Right cardiac atrium (tissue), 5 donors: Measurements from ENCODE around the gene CCR7. TPM values are rescaled to one million over a fixed set of nuclear protein-coding genes. Genes with fewer than 3 reads are reported as not detected.
A peak's percentile ranks its signal among the peaks of the same experiment; 100 is the strongest.

Source experiments
- ATAC-seq, 2 donors: fragments of 200-7000 bp; cut with Tn5 transposase; one replicate each; pipeline versions ENCODE4 v1.8.0 to v1.9.1; 2020; ENCODE audit warnings: moderate library complexity in 2 of 2, mild to moderate bottlenecking in 1 of 2
- DNase-seq, 3 donors: peaks; one replicate each; pipeline ENCODE4 v3.0.0-alpha.2; 2020
- H3K27ac ChIP-seq: one replicate; pipeline ENCODE4 v1.5.1; 2013; ENCODE audit warnings: mild to moderate bottlenecking, low read length, control low read depth, moderate library complexity
- H3K27me3 ChIP-seq: one replicate; pipeline ENCODE4 v1.6.1; 2013; ENCODE audit not compliant: control insufficient read depth, insufficient read depth
- H3K4me1 ChIP-seq: one replicate; pipeline ENCODE4 v1.6.1; 2013; ENCODE audit warnings: low read length; ENCODE audit not compliant: control insufficient read depth, insufficient read depth
- H3K4me3 ChIP-seq: one replicate; pipeline ENCODE4 v1.5.1; 2013; ENCODE audit warnings: low read length, control low read depth
- H3K9me3 ChIP-seq: one replicate; pipeline ENCODE4 v1.6.1; 2013; ENCODE audit warnings: low read length; ENCODE audit not compliant: control insufficient read depth
- WGBS: extraction: QIAGEN DNeasy Blood & Tissue Kit; methylation state at CpG from one replicate; pipeline ENCODE4 v1.1.7; 2013; 5-methylcytosine and 5-hydroxymethylcytosine counted together
- intact Hi-C, 4 donors: fragments of 100-400 bp; cut with DNase I; formaldehyde crosslinking; loops; one replicate each; pipeline versions ENCODE4 v1.11.0 to v1.14.0; 2022 to 2023
- polyA plus RNA-seq: library from polyadenylated mRNA; stranded (reverse); fragments of 200-250 nt; gene quantifications from one replicate; pipeline ENCODE4 v1.2.3, GENCODE V29; 2013
- total RNA-seq, 4 donors: library from RNA; stranded (reverse); fragmentation: NEBNext Ultra II Directional; extraction: Animal tissue kit (Norgen Biotek cat#: 25700); gene quantifications; one replicate each; pipeline ENCODE4 v1.2.1, GENCODE V29; 2021
- donor health status: healthy with polysubstance abuse.
- donor health status: DM: no; HTN: yes; CAD: no.
- donor health status: DM: no; HTN: no; CAD: no.
- donor health status: DM: no; HTN: yes; CAD: no; lungs with severe emphysema.
- donor health status: DM: yes; HTN: yes; CAD: no.

CCR7 gene
- total and polyA plus RNA-seq, 5 donors, result 0.11 to 0.20 (median 0.19) TPM; not detected in 2

DNA sequence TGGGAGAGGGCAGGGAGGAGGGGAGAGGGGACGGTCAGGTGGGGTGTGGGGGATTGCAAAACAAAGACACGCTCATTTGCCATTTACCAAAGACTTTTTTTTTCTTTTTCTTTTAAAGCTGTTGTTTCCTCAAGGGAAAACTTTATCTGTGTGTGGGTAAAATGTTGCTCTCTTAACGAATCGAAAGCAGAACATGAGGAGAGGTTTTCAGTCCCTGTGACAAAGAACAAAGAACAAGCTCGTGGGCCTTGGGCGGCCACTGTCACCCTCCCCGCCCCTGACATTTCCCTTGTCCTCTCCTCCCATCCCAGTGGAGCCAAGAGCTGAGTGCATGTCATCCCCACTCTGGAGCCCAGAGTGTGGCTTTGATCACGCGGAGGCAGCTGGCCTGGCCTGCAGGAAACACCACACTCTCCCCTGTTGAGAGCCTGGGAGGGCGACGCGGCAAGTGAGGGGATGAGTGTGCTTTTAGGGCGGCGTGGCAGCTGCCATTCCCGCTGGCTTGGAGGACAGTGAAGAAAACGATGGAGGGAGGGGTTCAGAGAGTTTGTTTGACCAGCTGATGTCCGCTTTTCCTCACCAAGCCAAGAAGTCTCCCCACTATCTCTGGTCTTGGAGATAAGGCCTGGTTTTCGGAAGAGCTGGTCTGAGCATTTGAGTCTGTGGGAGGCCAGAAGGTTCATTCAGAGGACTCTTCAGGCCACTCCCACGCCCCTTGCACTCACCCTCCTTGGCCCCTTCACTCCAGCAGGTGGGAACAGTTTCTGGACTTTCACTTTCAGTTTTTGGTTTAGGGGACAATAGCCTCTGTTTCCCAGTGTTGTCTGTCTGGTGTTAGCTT is 11.4 kb downstream of the CCR7 start:
- ATAC-seq (peak; percentile 79 to 83), DNase-seq (peak; percentile 91 to 93 (median 92))
- H3K4me1 ChIP-seq, result peaks cover 61% of the 10 kb centered on the region
- WGBS, result 13% methylated on average over 19 of the region's 19 CpGs
- peak overlapping the region; percentile 76 for H3K27ac ChIP-seq
- intact Hi-C loops, result loop anchor here in 1 of 4 donors (2.0 kb wide), 1 partner anchor 15 kb away; no protein-coding TSS in a partner anchor
- H3K4me3 ChIP-seq, result no peak overlapping the region
- no peaks in the 10 kb centered on the region for H3K27me3 ChIP-seq
- H3K9me3 ChIP-seq, result no peaks in the 10 kb centered on the region

DNA sequence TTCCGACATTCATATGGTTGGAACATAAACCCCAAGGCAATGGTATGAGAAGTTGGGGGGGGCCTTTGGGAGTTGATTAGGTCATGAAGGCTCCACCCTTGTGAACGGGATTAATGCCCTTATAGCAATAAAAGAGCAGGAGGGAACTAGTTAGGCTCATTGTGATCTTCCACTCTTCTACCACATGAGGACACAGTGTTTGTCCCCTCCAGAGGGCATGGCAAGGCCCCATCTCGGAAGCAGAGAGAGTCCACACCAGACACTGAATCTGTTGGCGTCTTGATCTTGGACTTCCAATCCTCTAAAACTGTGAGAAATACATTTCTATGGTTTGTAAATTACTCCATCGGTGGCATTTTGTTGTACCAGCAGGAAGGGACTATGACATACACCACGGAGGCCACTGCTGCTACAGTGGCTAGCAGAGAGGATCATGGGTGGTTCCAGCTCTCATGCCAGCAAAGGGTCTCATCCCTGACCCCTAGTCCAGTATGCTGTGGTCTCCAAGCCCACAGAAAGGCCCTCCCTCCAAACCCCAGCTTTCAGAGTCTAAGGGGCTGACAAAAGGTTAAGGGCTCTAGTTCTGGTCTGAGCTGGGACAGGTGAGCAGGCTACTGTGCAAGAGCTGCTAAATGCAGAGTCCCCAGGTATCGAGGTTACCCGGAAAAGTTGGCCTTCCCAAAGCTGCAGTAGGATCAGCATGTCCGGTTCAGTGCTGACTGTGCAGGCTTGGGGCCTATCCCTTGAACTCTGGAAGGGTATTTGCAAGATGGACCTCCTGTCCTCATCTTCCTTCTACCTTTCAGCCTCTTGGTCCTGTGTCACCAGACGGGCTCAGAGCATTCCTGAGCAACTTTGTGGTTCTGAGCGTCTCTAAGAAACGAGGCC is 12.2 kb downstream of the CCR7 start:
- no peak for ATAC-seq
- Histone ChIP-seq H3K4me1 (peaks cover 64% of the 10 kb centered on the region), H3K27me3 (no peaks in the 10 kb centered on the region), H3K9me3 (no peaks in the 10 kb centered on the region), H3K4me3 (no peak overlapping the region), H3K27ac (peak overlapping the region; percentile 76)
- peak in 1 of 3 donors; percentile 79 for DNase-seq
- 71% methylated on average over 12 of the region's 12 CpGs for WGBS
- intact Hi-C loops, result loop anchor here in 1 of 4 donors (2.0 kb wide), 1 partner anchor 14 kb away; no protein-coding TSS in a partner anchor

DNA sequence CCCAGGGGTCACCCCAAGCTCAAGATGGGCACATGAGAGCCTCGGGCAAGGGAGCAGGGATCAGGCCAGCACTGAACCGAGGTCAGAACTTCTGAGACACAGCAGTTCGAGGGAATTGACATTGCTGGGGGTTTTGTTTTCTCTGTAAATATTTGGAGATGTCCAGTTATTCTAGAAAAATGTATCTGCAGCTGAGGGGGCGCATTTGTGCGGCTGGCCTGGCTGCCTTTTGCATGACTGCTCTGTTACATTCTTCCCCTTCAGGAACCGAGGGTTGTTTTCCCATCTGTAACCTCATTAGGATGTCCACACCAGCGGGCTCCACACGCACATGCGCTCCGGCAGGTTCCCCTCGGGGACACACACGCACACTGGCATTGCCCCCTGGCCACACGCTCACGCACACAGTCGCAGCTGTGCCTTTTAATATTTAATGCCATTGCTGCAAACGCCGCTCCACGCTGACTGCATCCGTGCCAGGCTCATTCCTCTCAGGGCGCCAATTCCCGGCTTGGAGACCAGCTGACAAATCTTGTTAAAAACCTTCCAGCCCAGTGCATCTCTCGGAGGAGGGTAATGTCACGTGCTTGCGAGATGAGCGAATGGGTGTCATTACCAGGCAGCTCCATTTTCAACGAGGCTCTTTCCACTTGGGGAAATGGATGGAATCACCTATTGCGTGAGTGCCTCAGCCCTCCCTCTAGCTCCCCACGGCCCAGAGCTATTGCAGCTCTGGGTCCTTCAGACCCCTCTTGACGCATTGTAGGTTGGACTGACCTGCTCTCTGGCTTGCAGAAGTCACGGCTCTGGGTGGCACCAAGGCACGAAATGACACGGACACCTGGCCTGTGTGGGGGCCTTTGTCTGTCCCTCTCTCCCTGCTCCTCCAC is 13.1 kb downstream of the CCR7 start:
- intact Hi-C loops, result loop anchor here in 1 of 4 donors (2.0 kb wide), 1 partner anchor 13 kb away; no protein-coding TSS in a partner anchor

DNA sequence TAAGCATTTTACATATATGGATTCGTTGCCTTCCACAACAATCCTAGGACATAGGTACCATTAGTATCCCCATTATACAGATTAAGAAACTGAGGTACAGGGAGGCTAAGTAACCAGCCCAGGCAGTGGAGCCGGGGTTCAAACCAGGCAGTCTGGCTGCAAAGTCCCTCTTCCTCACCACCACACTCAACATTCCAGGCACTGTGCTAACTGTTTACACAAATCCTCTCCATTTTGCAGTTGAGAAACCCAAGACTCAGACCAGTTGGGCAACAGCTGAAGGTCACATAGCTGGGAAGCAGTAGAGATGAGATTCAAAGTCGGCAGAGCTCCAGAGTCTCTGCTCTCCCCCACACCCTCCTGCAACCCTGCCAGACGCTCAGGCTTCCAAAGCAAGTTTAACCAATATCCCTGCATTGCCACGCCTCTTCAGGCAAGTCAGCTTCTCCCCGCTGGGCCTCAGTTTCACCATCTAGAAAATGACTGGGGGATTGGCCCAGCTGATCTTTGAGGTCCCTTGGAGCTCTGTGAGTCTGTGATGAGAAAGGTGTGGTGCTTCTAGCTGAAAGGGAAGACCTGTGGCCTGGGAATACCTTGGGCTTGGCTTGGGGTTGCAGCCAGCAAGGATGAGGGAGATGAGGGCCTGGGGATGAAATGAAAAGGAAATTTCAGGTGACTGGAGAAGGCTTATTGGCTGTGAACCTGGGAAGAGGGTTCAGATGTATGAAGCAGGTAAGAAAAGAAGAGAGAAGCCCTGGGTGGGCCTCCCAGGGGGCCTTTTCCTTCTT is 14.0 kb downstream of the CCR7 start:
- Histone ChIP-seq H3K27me3 (no peaks in the 10 kb centered on the region), H3K9me3 (no peaks in the 10 kb centered on the region), H3K4me3 (no peak overlapping the region), H3K27ac (peak overlapping the region; percentile 76), H3K4me1 (peaks cover 58% of the 10 kb centered on the region)
- ATAC-seq (peak; percentile 55 to 77), DNase-seq (peak; percentile 89 to 93 (median 89))
- intact Hi-C loops, result no loop called here
- WGBS, result 66% methylated on average over 6 of the region's 6 CpGs

More for the DNA sequence above, 13.1 kb downstream of the CCR7 start:
- WGBS, result 63% methylated on average over 32 of the region's 32 CpGs
- DNase-seq (peak; percentile 75 to 82 (median 79)), ATAC-seq (no peak)
- peak overlapping the region; percentile 76 for H3K27ac ChIP-seq
- H3K4me3 ChIP-seq, result no peak overlapping the region
- no peaks in the 10 kb centered on the region for H3K27me3 ChIP-seq
- H3K9me3 ChIP-seq, result no peaks in the 10 kb centered on the region
- peaks cover 61% of the 10 kb centered on the region for H3K4me1 ChIP-seq

DNA sequence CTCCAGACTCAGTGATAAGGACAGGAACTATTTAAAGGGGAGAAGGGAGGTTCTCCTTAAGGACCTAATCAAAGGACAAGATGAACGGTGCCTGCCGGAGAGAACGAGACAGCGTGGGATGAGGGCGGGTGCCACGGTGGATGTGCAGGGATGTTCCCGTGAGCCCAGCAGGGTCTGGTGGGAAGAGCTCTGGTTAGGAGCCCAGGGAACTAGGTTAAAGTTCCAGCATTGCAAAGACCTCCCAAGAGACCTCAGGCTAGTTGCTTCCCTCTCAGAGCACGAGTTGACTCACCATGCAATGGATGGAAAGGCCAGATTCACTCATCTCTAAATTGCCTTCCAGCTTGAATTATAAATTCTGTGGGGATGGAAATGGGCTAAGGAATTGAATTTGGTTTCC is 14.7 kb downstream of the CCR7 start:
- H3K9me3 ChIP-seq, result no peaks in the 10 kb centered on the region
- DNase-seq (peak; percentile 72 to 78 (median 73)), ATAC-seq (peak; percentile 13 to 41)
- no peaks in the 10 kb centered on the region for H3K27me3 ChIP-seq
- H3K27ac ChIP-seq, result peak overlapping the region; percentile 60
- H3K4me1 ChIP-seq, result peaks cover 57% of the 10 kb centered on the region
- 63% methylated on average over 8 of the region's 8 CpGs for WGBS
- intact Hi-C loops, result no loop called here
- no peak overlapping the region for H3K4me3 ChIP-seq

DNA sequence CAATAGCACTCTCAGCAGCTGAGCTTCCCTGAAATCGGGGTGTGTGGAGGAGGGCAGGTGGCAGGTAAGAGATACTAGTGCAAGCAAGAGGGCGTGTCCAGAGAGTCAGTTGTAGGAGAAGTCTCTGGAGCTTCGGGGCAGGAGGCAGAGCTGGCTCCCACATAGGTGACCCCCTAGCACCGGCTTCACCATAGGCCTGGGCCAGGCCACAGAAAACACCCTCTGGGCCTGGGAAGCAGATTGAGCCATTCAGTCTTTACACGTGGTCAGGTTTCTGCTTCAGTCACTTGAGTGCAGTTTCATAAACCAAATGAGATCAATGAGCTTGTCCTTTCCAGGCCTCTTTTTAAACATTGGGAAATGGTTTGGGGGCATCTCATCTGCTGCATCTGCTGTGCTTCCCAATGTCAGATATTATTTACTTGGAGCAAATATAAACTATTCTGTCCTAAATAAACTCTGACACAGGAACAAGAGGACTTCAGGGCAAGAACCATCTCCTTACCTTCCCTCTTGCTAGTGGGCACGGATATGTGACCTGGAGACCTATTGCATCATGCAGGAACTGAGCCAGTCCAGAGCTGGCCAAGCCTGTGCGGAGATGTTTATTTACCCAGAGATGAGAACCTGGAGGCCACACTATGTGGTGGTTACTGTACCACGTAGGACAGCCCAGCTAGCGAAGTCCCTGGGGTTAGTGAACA is 16.1 kb downstream of the CCR7 start:
- H3K27me3 ChIP-seq, result no peaks in the 10 kb centered on the region
- no peaks in the 10 kb centered on the region for H3K9me3 ChIP-seq
- intact Hi-C loops, result no loop called here
- no peak overlapping the region for H3K4me3 ChIP-seq
- peaks cover 44% of the 10 kb centered on the region for H3K4me1 ChIP-seq
- H3K27ac ChIP-seq, result peak overlapping the region; percentile 60
- peak; percentile 7 to 32 for ATAC-seq
- WGBS, result 58% methylated on average over 9 of the region's 9 CpGs
- peak in 1 of 3 donors; percentile 70 for DNase-seq

DNA sequence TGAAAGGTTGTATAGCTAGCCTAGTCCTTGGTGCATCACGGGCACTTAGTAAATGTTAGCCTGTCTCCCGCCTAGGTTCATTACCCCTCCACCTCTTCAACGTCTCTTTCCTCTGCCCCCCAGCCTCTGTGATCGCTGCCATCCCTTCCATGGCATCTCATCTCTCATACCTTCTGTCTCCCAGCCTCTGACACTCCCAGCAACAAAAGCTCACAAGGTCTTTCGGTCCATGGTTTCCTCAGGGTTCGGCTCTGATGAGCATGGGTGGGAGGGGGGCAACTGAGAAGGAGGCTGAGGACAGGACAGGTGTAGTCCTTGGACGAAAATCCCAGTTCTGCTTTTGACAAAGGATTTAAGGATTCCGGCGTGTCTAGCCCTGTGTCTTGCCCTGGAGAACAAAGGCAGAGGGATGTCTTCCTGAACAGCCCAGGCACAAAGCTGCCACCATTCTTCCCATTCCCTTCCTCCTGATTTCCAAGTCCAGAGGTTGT is 16.7 kb downstream of the CCR7 start:
- H3K27ac ChIP-seq, result peak overlapping the region; percentile 60
- no peaks in the 10 kb centered on the region for H3K9me3 ChIP-seq
- peaks cover 45% of the 10 kb centered on the region for H3K4me1 ChIP-seq
- ATAC-seq, result no peak
- H3K4me3 ChIP-seq, result no peak overlapping the region
- WGBS, result 93% methylated on average over 9 of the region's 9 CpGs
- no peaks in the 10 kb centered on the region for H3K27me3 ChIP-seq
- intact Hi-C loops, result no loop called here
- DNase-seq, result no peak

DNA sequence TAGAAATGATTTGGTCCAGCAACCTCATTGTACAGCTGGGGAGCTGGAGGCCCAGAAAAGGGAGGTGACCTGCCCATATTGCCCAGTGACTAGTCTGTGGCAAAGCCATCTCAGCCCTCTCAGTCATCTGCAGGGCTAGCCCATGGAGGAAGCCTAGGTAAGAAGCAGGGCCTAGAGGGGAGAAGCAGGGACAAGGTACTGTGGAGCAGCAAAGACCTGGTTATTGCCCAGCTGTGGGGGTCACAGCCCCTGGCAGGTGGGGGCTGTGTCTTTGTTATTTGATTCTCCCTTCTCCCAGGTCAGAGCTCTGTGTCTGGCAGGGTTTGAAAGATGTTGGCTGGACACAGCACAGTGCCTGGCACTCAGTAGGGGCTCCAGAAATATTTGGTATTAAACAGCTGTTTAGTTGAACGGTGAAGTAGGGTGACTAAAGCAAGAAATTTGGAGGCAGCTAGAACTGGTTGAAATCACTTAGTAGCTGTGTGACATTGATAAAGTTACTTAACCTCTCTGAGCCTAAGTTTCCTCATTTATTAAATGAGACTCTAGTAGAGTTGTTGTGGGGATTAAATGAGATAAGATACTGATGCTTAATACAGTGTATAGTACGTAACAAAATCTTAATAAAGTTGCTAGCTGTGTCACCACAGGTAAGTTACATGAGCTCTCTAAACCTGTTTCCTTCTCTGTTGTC is 17.3 kb downstream of the CCR7 start:
- intact Hi-C loops, result no loop called here
- H3K27me3 ChIP-seq, result no peaks in the 10 kb centered on the region
- H3K4me1 ChIP-seq, result peaks cover 44% of the 10 kb centered on the region
- no peak for DNase-seq
- ATAC-seq, result no peak
- H3K4me3 ChIP-seq, result no peak overlapping the region
- H3K9me3 ChIP-seq, result no peaks in the 10 kb centered on the region
- 81% methylated on average over 2 of the region's 2 CpGs for WGBS
- H3K27ac ChIP-seq, result no peak overlapping the region
